GM10248 (cell line): Measurements from ENCODE around the gene BCO2.

Experiments used
- CTCF ChIA-PET: fragments of 300-600 bp; sonication (Branson Sonifier 250); formaldehyde crosslinking; extraction: SDS; loops from one replicate; lab custom pipeline; 2021; ENCODE audit warnings: antibody characterized with exemption; lab: Yijun Ruan, JAX
- POLR2A ChIA-PET: fragments of 350-650 bp; sonication (Branson Sonifier 250); formaldehyde crosslinking; extraction: SDS; loops from one replicate; lab custom pipeline; 2020; ENCODE audit warnings: antibody characterized with exemption; lab: Yijun Ruan, JAX
- DNase-seq: peaks from one replicate; pipeline ENCODE4 v3.0.0; 2012; ENCODE audit errors: extremely low spot score
- CTCF ChIP-seq: IDR thresholded peaks from 2 replicates; pipeline ENCODE4 v1.5.1; 2012; ENCODE audit warnings: mild to moderate bottlenecking, low read depth; ENCODE audit errors: extremely low read depth, missing control alignments, control extremely low read depth

BCO2 gene

DNA sequence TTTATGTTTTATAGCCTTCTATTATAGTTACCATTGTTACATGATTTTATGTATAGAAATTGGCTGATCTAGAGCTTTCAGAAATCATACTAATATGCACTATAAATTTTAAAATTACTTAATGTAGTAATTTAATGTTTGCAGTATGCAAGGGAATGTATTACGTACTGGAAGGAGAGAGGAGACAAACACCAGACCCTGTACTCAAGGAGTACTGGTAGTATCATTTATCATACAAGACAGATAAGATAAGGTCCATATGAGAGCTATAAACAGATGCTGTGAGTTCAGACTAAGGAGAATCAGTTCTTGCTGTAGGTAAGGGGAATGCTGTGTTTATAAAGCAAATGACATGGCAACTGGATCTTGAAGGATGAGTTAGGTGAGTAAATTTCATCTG is 765 bp downstream of the BCO2 start:
- no peak for TF ChIP-seq CTCF
- DNase-seq, result no peak
- CTCF ChIA-PET, result interaction anchor here (0.8 to 2.0 kb wide), 7 partner anchors 16 to 244 kb away, joined by 3 to 9 read pairs (median 5); no protein-coding TSS in a partner anchor
- POLR2A ChIA-PET, result no interaction called here

DNA sequence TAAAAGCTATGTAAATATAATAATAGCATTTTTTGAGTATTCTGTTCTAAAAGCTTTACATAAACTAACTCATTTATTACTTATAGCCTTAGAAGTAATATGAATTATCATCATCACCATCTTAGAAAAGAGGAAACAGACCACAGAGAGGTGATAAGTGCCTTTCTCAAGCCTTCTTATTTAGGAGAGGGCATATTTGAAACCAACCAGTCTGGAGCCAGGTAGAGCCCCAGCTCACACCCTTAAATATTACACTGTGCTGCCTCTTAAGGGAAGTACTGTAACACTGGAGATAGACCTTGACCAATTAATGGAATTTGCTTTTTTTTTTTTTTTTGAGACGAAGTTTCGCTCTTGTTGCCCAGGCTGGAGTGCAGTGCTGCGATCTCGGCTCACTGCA is 2.3 kb downstream of the BCO2 start:
- CTCF ChIA-PET, result no interaction called here
- POLR2A ChIA-PET, result no interaction called here
- DNase-seq, result no peak
- no peak for TF ChIP-seq CTCF

- no peak for TF ChIP-seq CTCF
- POLR2A ChIA-PET, result no interaction called here
- DNase-seq, result no peak
- CTCF ChIA-PET, result no interaction called here
These were observed 3.1 kb downstream of the BCO2 start for GRCh38 chr11:112178428-112178827.

DNA sequence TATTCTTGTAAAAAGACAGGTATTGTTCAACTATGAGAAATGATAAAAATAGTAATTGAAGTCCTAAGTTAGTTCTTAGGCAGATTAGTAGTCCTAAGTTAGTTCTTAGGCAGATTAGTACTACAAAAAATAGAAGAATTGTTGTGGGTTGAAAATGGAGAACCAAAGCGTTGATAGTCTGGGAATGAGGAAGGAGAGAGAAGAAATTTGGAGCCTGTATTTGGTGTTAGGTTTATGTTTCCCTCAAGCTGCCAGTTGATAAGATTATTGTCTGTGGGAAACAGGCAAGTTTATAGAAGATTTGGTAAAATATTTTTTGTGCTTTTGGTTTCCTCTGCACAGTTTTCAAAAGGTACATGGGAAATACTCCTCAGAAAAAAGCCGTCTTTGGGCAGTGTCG is 3.6 kb downstream of the BCO2 start:
- ChIA-PET CTCF (no interaction called here), POLR2A (no interaction called here)
- TF ChIP-seq CTCF, result no peak
- DNase-seq, result no peak

DNA sequence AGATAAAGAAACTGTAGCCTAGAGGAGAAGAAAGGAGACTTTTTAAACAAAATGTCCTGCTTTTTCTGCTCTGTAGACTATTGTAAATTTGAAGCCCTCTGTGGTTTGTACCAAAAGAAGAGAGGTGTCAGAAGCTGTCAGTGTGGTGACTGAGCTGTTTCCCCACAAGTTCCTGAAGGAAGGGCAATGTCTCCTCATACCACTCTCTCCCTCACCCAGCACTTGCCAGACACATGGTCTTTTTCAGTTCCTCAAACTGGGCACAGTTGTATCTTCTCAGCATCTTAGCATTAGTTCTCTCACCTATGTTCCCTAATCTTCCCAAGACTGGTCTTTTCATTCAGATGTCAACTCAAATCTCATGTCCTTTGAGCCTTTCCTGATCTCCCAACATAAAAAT is 4.3 kb downstream of the BCO2 start:
- no peak for DNase-seq
- ChIA-PET POLR2A (no interaction called here), CTCF (no interaction called here)
- no peak for TF ChIP-seq CTCF

GRCh38 chr11:112182867-112183266 is 7.6 kb downstream of the BCO2 start:
- CTCF ChIA-PET, result no interaction called here
- no peak for DNase-seq
- POLR2A ChIA-PET, result no interaction called here
- no peak for TF ChIP-seq CTCF

DNA sequence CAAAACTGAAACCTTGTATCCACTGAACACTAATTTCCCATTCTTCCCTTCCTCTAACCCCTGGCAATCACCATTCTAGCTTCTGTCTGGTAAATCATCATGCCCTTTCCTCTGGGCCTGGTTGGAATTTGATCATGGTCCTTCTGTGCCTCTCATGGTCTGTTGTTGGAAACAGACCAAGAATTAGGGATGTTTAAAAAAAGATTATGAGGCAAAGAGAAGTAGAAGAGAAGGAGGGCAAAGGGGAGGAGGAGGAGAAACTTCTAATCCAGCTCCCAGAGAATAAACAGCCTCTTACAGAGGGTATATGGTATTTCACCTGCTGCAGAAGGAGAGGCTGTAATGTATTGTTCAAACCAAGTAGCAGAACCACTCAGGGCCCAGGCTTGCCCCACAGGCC is 10.6 kb downstream of the BCO2 start:
- ChIA-PET POLR2A (interaction anchor here (0.5 kb wide), 1 partner anchor 1584 kb away, joined by 5 read pairs; no protein-coding TSS in a partner anchor), CTCF (no interaction called here)
- DNase-seq, result no peak
- TF ChIP-seq CTCF, result no peak
